Esophagus muscularis mucosa (tissue), 4 donors: Measurements from ENCODE around the gene OR52H1. TPM values are rescaled to one million over a fixed set of nuclear protein-coding genes. Genes with fewer than 3 reads are reported as not detected.

Source experiments
- DNase-seq: peaks from one replicate; pipeline ENCODE4 v3.0.0-alpha.2; 2017; ENCODE audit errors: extremely low spot score
- H3K27ac ChIP-seq, 4 donors: fragments of 200-600 bp; sonication (generic); replicated peaks in 1 of 4; 1 replicate in 3 of 4; 2 replicates in 1 of 4; pipeline ENCODE4 v1.5.1; 2016 to 2019; ENCODE audit warnings: mild to moderate bottlenecking in 1 of 4
- H3K27me3 ChIP-seq, 4 donors: fragments of 200-600 bp; sonication (generic); one replicate each; pipeline versions ENCODE4 v1.5.1 to v1.6.0; 2016 to 2019
- H3K36me3 ChIP-seq, 4 donors: fragments of 200-600 bp; sonication (generic); one replicate each; pipeline ENCODE4 v1.5.1; 2016 to 2019
- H3K4me1 ChIP-seq, 4 donors: fragments of 200-600 bp; sonication (generic); one replicate each; pipeline ENCODE4 v1.5.1; 2016 to 2019
- H3K4me3 ChIP-seq, 4 donors: fragments of 200-600 bp; sonication (generic); 1 replicate in 2 of 4; 2 replicates in 2 of 4; pipeline ENCODE4 v1.5.1; 2016 to 2019; ENCODE audit warnings: mild to moderate bottlenecking in 4 of 4, moderate library complexity in 1 of 4
- H3K9me3 ChIP-seq, 4 donors: fragments of 200-600 bp; sonication (generic); 1 replicate in 3 of 4; 2 replicates in 1 of 4; pipeline ENCODE4 v1.5.1; 2016 to 2019
- EP300 ChIP-seq: sonication (generic); formaldehyde crosslinking; IDR thresholded peaks from one replicate; pipeline ENCODE4 v1.6.1; 2017; ENCODE audit warnings: antibody characterized with exemption
- POLR2A ChIP-seq: fragments of 450-650 bp; IDR thresholded peaks from one replicate; pipeline ENCODE4 v1.6.1; 2017; ENCODE audit warnings: antibody characterized with exemption, moderate library complexity, mild to moderate bottlenecking, low read depth
- POLR2AphosphoS5 ChIP-seq, 2 donors: sonication (generic); formaldehyde crosslinking; IDR thresholded peaks; one replicate each; pipeline ENCODE4 v1.6.1; 2017; ENCODE audit warnings: antibody characterized with exemption in 2 of 2
- WGBS: methylation state at CpG from one replicate; pipeline ENCODE4 v1.1.5; 2018; 5-methylcytosine and 5-hydroxymethylcytosine counted together
- intact Hi-C: fragments of 100-400 bp; cut with DNase I; formaldehyde crosslinking; loops from one replicate; pipeline ENCODE4 v1.15.1; 2023
- total RNA-seq, 4 donors: library from RNA; depleted of rRNA; stranded (reverse); fragments of >200 nt; gene quantifications; one replicate each; pipeline versions ENCODE4 v1.1.0 to v1.2.1, GENCODE V29; 2016
- TF ChIP-seq, protein P1 (sequence below), 3 experiments: fragments of 200-600 bp in 2 of 3; fragments of 450-650 bp in 1 of 3; sonication (generic) in 2 of 3; IDR thresholded peaks; one replicate each; pipeline ENCODE4 v1.5.1; 2017 to 2019; ENCODE audit warnings: antibody characterized with exemption in 3 of 3, mild to moderate bottlenecking in 2 of 3, moderate library complexity in 1 of 3

The OR52H1 gene
- total RNA-seq, 4 donors from 2014 or later = not detected

DNA sequence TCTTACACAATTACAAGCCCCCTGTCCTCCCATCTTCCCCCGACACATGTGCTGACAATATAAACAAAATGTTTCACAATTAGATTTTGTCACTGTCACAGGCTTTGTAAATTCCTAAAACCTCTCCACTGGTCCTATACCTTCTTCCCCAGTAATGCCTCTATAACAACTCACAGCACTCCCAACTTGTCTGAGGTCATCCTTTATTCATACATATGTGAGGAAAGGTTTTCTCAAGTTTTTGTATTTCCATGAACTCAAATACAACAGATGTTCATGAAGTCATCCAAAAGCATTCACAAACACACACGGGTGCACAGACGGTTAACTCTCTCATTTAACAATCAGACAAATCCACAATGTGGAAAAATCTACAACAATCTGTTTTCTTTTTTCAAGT is 1.9 kb downstream of the OR52H1 start:
- intact Hi-C loops = no loop called here
- Histone ChIP-seq H3K27ac (no peak overlapping the region), H3K9me3 (no peaks in the 10 kb centered on the region), H3K36me3 (no peaks in the 10 kb centered on the region), H3K4me3 (no peak overlapping the region), H3K4me1 (no peaks in the 10 kb centered on the region), H3K27me3 (no peaks in the 10 kb centered on the region)
- no peak for DNase-seq
- WGBS = 76% methylated on average over 3 of the region's 3 CpGs
- TF ChIP-seq, protein P1, sequence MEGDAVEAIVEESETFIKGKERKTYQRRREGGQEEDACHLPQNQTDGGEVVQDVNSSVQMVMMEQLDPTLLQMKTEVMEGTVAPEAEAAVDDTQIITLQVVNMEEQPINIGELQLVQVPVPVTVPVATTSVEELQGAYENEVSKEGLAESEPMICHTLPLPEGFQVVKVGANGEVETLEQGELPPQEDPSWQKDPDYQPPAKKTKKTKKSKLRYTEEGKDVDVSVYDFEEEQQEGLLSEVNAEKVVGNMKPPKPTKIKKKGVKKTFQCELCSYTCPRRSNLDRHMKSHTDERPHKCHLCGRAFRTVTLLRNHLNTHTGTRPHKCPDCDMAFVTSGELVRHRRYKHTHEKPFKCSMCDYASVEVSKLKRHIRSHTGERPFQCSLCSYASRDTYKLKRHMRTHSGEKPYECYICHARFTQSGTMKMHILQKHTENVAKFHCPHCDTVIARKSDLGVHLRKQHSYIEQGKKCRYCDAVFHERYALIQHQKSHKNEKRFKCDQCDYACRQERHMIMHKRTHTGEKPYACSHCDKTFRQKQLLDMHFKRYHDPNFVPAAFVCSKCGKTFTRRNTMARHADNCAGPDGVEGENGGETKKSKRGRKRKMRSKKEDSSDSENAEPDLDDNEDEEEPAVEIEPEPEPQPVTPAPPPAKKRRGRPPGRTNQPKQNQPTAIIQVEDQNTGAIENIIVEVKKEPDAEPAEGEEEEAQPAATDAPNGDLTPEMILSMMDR (IDR thresholded peaks at IDR 0.05) = no peak
- TF ChIP-seq EP300 = no peak
- no peak for TF ChIP-seq POLR2A

DNA sequence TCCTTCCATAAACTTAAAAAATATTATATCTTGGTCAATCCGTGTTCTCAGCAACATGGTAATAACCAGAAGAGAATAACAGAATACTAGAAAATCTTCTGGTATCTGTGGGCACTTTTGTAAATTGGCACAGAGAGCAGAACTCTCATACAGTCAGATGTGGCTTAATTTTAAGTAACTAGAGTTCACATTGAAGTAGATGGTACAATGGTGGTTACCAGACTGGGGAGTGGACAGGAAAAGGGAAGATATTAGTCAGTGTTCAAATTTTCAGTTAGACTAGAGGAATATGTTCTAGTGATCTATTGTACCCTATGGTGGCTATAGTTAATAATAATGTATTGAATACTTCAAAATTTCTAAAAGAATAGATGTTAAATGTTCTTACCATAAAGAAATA is 6.9 kb downstream of the OR52H1 start:
- no peaks in the 10 kb centered on the region for H3K9me3 ChIP-seq
- no peaks in the 10 kb centered on the region for H3K27me3 ChIP-seq
- no peak overlapping the region for H3K4me3 ChIP-seq
- no peak overlapping the region for H3K27ac ChIP-seq
- DNase-seq = no peak
- intact Hi-C loops = no loop called here
- no peaks in the 10 kb centered on the region for H3K36me3 ChIP-seq
- WGBS = 15% methylated on average over 1 of the region's 1 CpG
- H3K4me1 ChIP-seq = no peaks in the 10 kb centered on the region
- TF ChIP-seq EP300 (no peak), POLR2AphosphoS5 (IDR thresholded peaks at IDR 0.05) (no peak), POLR2A (no peak)
- TF ChIP-seq, protein P1 (IDR thresholded peaks at IDR 0.05) = no peak

DNA sequence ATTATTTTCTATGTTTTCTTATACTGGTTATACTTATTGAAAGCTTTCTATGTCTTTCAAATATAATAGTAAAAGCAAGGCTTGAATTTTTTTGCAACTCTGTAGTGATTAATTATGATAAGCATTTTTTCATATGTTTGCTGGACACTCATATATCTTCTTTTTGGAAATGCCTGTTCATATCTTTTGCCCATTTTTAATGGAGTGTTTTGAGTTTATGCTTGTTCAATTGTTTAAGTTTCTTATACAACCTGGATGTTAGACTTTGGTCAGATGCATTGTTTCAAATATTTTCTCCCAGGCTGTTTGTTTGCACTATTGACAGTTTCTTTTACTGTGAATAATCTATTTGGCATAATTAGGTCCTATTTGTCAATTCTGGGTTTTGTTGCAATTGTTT is 11.9 kb downstream of the OR52H1 start:
- intact Hi-C loops = no loop called here

DNA sequence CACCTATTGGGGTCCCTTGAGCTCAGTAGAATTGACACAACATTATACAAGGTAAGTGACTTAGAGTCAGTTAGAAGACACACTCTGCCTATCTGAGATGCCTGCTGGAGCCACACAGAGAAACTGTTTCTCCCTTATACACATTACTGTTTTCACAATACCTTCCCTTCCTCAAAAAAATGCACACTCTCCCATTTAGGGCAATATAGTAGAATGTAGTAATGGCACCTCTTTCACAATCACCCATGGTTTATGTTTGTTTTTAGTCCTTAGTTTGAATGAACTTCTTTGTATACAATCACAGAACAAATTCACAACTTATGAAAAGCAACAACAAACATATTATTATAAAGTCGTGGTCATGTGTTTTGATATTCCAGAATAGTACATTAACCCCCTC is 14.3 kb downstream of the OR52H1 start:
- DNase-seq = no peak
- no peaks in the 10 kb centered on the region for H3K27me3 ChIP-seq
- no peaks in the 10 kb centered on the region for H3K36me3 ChIP-seq
- no peaks in the 10 kb centered on the region for H3K9me3 ChIP-seq
- intact Hi-C loops = no loop called here
- 63% methylated on average over 1 of the region's 1 CpG for WGBS
- H3K4me3 ChIP-seq = no peak overlapping the region
- TF ChIP-seq POLR2A (no peak), EP300 (no peak), POLR2AphosphoS5 (IDR thresholded peaks at IDR 0.05) (no peak)
- TF ChIP-seq, protein P1 (IDR thresholded peaks at IDR 0.05) = no peak
- no peaks in the 10 kb centered on the region for H3K4me1 ChIP-seq
- H3K27ac ChIP-seq = no peak overlapping the region

More for the DNA sequence above, 11.9 kb downstream of the OR52H1 start:
- H3K27ac ChIP-seq = no peak overlapping the region
- no peaks in the 10 kb centered on the region for H3K36me3 ChIP-seq
- no peak overlapping the region for H3K4me3 ChIP-seq
- no peaks in the 10 kb centered on the region for H3K27me3 ChIP-seq
- H3K9me3 ChIP-seq = no peaks in the 10 kb centered on the region
- no peak for TF ChIP-seq EP300
- no peaks in the 10 kb centered on the region for H3K4me1 ChIP-seq
- DNase-seq = no peak

DNA sequence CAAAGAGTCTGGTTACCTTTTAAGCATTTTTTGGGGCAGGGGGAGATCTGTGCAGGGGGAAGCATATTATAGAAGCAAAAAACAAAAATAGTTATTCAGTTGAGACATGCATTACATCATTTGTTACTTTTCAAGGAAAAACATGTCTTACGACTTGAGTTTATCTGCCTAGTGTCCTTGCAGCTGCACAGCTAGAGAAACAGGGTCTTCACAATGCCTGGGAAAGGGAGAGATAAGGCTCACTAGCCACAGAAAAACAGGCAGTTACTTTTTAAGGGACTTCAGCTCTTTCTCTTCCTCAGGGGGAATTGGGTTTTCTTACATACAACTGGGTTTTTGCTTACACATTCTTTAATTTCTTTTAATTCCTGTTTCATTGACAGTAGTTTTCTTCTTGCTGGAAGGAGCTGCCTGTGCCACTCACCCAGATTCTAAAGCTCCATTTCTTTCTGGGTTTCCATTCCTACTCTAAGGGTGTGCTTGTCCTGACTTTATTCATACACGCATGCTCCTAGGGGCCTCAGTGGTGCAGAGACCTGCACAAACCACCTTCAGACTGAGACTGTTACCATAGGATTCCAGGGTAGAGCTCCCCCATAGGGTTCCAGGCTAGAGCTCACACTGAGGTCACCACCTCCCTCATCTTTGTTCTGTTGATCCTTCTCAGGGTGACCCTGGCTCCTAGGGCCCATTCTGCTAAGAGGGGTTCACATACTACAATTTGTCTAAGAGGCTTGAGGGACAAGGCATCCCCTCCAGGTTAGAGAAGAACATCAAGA is 17.1 kb downstream of the OR52H1 start:
- WGBS = 78% methylated on average over 2 of the region's 2 CpGs

More for the DNA sequence above, 17.1 kb downstream of the OR52H1 start:
- Histone ChIP-seq H3K4me1 (no peaks in the 10 kb centered on the region), H3K27ac (no peak overlapping the region), H3K36me3 (no peaks in the 10 kb centered on the region), H3K4me3 (no peak overlapping the region), H3K27me3 (no peaks in the 10 kb centered on the region), H3K9me3 (no peaks in the 10 kb centered on the region)
- no peak for DNase-seq
- no peak for TF ChIP-seq POLR2A
- TF ChIP-seq, protein P1 (IDR thresholded peaks at IDR 0.05) = no peak
- no peak for TF ChIP-seq POLR2AphosphoS5 (IDR thresholded peaks at IDR 0.05)
- no peak for TF ChIP-seq EP300
- intact Hi-C loops = no loop called here
